Fibroblast of skin of left quadriceps (primary cell): ENCODE measurements around the gene RFPL3.
A peak's percentile ranks its signal among the peaks of the same experiment; 100 is the strongest.
"Not testable (repeated sequence)": the region's sequence is repeated elsewhere in the genome, so short reads cannot be mapped to it uniquely, and the experiment has no call there.

ENCODE experiments used
- DNase-seq, 2 experiments: peaks; one replicate each; pipeline ENCODE4 v3.0.0-alpha.2; 2013; ENCODE audit warnings: low read depth in 2 of 2

The RFPL3 gene

DNA sequence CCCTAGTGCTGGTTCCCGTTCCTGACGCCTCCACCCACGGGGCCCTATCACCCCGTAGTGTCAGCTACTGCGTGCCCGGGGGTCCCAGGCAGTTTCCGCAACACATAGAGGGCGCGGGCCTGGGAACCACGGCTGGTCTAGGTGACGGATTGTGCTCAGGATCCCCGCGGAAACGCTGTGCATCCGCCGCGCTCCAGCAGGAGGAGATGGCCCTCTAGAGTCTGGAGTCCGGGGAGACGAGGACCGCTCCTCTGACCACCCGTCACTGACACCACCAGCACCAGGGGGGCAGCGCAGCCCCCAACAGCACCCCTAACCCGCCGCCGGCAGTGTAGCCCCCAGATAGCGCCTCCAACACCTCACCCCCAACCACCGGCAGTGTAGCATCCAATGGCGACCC lies 4.4 kb upstream of the RFPL3 start:
- DNase-seq = no peak

DNA sequence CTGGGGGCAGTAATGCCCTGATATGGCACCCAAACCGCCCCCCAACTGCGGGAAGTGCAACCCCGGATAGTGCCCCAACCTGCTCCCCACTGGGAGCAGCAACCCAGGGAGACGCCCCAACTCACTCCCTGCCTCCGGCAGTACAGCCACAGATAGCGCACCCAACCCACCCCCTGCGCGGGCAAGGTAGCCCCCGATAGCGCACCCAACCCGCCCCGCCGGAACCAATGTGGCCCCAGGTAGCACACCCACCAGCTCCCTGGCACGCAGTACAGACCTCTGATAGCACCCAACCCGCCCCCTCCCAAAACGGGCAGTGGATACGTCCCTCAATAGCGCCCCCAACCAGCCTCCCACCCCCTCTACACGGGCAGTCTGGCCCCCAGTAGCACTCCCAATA lies 3.8 kb upstream of the RFPL3 start:
- no peak for DNase-seq

DNA sequence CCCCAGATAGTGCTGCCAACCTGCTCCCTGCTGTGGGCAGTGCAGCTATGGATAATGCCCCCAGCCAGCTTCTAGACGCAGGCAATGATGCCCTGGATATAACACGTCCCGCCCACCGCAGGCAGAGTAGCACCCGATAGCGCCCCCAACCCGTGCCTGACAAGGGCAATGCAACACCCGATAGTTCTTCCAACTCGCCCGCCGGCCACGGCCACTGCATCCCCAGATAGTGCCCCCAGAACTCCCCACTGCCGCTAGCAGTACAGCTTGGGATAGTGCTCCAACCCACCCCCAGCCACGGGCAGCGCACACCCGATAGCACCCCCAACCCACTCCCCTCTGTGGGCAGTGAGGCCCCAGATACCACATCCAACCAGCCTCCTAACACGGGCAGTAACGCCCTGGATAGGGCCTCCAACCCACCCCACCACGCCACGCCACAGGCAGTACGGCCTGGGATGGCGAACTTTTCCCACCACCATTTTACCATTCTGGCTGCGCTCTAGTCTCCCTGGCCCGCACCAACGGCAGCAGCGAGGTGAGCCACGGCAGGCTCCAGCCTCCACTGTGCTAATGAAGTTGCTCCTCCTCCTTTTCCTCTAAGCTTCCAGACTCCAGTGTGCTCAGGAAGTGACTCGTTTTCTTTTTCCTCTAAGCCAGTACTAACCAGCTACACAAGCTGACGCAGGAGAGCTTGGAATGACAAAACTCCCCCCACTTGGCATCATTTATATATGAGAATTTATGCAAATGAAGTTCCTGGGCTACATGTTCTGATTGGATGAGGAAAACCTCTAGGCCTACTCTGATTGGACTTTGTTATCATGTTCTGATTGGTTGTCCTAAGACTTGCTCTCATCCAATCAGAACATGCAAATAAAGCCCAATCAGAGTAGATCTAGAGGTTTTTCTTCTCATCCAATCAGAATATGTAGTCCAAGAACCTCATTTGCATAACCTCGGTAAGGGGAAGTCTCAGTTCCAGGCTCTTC lies 3.0 kb upstream of the RFPL3 start:
- peak; percentile 13 to 14 for DNase-seq

GRCh38 chr22:32355760-32356159 lies 1.9 kb upstream of the RFPL3 start:
- no peak for DNase-seq

DNA sequence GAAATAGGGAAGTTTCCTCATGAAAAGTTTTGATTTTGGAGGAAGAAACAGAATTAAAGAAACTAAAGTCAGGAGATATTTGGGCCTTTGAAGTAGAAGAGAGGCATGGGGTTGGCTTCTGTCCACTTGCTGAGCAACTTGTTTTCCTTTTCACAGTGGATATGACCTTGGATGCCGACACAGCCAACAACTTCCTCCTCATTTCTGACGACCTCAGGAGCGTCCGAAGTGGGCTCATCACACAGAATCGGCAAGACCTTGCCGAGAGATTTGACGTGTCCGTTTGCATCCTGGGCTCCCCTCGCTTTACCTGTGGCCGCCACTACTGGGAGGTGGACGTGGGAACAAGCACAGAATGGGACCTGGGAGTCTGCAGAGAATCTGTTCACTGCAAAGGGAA lies 2.4 kb downstream of the RFPL3 start:
- not testable (repeated sequence) for DNase-seq

GRCh38 chr22:32361257-32361656 lies 3.6 kb downstream of the RFPL3 start:
- no peak for DNase-seq

- no peak for DNase-seq
Observed at GRCh38 chr22:32364210-32364609, 6.5 kb downstream of the RFPL3 start.

DNA sequence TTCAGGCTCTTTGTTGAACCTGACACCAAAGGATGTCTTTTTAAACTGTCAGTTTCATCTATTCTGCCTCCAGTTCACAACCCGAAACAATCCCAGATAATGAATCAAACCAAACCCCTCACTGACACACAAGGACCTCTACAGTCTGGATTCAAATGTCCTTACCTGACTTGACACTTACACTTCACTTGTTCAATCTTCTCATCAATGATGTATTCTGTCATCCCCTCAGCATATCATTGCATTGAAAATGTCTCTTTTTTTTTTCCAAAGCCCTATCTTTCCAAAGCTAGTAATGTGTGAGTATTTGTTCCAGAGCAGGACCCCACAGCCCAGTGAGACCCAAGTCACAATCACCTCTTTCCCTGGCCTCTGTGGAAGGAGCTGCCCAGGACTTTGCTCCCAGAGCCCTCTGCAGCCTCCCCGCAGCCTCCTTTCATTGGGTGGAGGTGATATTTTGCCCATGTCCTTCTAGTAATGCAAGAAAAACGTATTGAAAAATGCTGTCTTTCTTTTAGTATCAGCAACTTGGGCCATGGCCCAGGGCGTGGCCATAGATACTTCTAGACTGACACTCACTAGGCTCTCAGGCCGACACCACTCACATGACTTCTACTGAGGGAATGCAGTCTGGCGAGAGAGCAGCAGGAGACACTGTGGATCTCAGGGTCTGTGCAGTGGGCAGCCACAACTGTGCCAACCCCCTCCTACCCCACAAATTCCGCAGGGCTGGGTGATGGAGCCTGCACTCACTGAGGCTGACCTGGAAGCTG lies 18.2 kb downstream of the RFPL3 start:
- no peak for DNase-seq

DNA sequence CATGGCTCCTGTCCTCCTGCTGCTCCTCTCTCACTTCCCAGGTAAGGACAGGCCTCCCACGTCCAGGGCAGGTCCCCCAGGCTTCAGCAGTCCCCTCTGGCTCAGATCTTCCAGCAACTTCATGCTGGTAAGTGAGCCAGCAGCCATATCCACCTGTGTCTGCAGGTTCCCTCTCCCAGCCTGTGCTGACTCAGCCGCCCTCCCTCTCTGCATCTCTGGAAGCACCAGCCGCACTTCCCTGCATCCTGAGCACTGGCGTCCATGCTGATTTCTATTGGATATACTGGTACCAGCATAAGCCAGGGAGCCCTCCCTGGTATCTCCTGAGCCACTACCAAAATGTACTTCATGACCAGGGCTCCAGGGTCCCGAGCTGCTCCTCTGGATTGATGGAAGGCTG lies 19.0 kb downstream of the RFPL3 start:
- no peak for DNase-seq

DNA sequence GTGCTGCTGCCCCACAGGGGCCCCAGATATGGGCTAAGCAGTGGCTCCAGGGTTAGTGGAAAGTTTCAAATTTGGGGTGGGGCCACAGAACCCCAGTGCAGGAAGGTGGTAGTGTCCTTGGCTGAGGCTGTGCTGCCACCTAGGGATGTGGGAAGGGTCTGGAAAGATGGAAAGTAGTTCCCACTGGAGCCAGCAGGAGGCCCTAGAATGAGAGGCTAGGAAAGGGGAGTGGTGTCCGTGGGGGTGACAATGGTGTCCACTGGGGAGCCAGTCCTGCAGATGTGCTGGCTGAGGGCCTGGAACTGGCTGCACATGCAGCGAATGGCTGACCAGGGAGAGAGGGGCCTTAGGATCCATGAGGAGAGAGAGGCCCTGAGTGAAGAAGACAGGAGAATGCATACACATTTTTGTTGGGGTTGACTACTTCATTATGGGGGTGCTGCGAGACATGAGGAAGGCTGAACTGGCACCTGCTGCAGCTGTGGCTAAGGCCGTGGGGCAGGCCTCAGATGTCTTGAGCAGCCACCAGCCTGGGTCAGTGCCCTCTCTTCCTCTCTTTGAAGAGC lies 21.1 kb downstream of the RFPL3 start:
- no peak for DNase-seq

DNA sequence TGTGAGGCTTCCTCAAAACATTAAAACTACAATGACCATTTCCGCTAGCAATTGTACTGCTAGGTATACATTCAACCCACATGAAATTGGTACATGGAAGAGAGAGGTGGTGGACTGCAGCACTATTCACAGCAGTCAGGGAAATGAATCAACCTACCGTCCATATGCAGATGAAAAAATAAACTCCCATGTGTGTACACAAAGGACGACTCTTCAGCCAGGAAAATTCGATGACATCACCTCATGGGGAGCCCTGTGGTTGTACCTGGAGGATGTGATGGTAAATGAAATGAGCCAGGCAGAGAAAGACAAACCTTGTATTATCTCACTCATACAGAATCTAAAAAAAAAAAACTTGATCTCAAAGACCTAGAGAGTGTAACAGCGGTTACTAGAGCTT lies 23.3 kb downstream of the RFPL3 start:
- DNase-seq = no peak

GRCh38 chr22:32385681-32386080 lies 28.0 kb downstream of the RFPL3 start:
- no peak for DNase-seq

DNA sequence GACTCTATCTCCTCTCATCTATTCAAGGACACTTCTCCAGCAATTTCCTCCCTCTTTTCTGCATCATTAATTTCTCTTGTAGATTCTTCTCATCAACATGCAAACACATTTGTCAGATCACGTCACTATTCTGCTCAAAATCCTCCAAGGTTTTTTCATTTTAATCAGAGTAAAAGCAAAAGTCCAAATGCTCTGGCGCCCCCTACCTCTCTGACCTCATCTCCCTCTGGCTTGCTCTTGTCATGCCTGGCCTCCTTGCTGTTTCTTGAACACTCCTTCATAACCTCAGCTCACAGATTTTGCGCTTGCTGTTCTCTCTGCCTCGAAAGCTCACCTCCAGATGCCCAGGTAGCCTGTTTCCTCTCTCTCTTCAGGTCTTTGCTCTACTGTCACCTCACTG lies 32.0 kb downstream of the RFPL3 start:
- DNase-seq = no peak

DNA sequence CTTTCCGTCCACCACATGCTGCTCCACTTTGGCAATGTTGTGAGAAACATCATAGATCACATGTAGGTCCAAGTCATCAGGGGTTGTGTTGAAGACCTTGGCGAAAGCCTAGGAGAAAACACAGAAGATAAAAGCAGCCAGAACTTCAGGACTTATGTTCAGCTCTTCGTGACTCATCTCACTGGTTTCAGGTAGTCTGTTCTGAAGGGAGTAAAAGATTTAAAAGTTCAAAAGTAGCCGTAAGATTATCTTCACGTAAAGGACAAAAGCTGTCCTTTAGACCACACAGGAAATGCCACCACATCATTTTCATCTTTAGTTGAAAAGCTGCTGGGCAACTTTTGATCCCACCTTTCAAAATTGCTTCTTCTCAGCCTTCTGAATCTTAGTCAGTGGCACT lies 37.4 kb downstream of the RFPL3 start:
- DNase-seq = no peak

GRCh38 chr22:32396255-32396654 lies 38.6 kb downstream of the RFPL3 start:
- no peak for DNase-seq

DNA sequence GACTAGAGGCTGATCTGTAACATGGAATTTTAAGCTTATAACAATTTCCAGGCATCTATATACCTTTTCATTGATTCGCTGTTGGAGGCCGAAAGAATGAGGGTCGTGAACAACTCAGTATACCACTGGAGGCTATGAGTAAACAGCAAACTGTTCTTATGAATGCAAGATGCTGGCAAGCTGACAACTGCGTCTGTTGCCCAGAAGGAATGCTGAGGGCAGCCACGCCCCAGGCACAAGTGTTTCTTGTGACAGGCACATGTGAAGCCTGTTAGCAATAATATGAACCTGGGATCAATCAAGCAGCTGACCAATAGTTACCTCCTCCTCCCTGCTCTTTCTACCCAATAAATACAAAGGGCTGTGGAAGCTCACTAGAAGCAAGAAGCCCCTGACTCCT lies 39.1 kb downstream of the RFPL3 start:
- no peak for DNase-seq

DNA sequence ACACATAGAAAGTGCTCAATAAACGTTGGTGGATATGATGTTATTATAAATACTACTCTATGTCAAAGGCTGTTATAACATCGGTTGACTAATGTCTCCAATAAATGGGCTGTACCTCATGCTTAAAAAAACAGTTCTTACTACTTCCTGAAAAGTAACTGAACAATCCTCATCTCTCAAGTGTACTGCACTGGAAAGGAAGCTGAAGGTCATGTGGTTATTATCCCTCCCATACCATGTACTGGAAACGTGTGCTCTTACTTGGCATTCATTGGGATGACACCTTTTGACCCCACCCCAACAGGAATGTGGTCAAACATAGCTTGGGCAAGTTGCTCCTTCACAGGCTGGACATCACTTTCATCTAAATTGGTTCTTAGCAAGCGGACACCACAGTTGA lies 43.8 kb downstream of the RFPL3 start:
- no peak for DNase-seq

DNA sequence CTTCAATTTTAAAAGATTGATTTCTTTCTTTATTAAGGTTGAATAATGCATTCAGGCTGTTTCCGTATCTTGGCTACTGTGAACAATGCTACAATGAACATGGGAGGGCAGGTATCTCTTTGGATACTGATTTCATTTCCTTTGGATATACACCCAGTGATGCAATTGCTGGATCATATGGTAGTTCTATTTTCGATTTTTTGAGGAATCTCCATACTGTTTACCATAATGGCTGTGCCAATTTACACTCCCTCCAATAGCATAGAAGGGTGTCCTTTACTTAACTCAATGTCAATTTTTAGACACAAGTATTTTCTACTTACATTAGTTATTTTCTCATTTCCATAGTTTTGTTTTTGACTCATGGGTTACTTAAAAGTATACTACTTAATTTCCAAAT lies 46.4 kb downstream of the RFPL3 start:
- no peak for DNase-seq

DNA sequence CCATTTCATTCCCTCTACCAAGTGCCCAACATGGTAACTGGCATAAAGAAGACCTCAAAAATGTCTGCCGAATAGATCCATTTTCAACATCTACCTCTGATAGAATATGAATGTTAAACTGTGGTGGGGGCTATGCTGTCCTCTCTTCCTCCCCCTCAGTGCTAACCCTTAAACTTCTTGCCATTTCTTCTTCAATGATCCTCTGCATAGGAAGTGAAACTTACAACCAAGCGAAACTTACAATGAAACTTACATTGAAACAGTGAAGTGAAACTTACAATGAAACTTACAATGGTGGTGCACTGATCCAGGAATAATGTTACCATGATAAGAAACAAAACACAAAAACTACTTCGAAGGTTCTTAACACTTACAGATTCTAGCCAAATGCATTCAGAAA lies 49.6 kb downstream of the RFPL3 start:
- no peak for DNase-seq

DNA sequence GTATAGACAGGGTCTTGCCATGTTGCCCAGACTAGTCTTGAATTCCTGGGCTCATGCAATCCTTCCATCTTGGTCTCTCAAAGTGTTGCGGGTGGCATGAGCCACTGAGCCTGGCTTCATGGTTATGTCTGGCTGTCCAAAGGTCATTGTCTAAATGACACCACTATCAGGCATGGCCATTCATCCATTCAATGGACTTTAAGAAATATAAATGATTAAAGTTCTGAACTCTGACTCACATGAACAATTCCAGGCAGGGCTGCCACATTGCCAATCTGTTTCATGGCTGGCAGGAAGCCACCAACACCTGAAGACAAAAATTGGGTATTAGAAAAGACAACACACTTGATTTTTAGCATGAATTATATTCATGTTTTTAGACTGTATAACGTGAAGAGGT lies 50.3 kb downstream of the RFPL3 start:
- no peak for DNase-seq

GRCh38 chr22:32409977-32410376 lies 52.3 kb downstream of the RFPL3 start:
- no peak for DNase-seq

- DNase-seq = no peak
Observed at GRCh38 chr22:32410459-32410858, 52.8 kb downstream of the RFPL3 start.
